ENCODE results near the gene RDH11.

The RDH11 gene, protein sequence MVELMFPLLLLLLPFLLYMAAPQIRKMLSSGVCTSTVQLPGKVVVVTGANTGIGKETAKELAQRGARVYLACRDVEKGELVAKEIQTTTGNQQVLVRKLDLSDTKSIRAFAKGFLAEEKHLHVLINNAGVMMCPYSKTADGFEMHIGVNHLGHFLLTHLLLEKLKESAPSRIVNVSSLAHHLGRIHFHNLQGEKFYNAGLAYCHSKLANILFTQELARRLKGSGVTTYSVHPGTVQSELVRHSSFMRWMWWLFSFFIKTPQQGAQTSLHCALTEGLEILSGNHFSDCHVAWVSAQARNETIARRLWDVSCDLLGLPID

DNA sequence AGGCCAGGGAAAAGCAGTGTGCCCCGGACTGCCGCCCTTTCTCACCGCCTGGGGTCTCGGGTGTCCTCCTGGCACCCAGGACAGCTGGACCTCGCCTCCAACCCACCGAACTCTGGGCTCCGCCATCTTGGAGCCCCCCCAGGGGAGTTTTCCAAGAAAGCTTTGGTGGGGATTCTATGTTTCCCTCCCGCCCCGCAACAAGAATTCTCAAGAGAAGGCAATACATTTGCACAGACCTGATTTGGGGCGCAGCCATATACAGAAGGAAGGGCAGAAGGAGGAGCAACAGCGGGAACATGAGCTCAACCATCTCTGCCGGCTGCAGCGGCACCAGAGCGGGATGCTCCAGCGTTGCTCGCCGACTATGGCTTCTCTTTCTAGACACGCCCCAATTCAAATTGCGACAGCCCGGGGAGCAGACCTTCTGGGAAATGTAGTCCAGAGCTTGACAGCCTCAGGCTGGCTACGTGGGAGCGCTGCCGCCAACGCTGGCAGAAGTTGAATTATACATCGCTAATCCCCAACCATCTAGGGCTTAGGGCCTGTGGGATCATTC is at the start of gene RDH11:
TSS of gene RDH11 (minus strand) at position 371 of the 556 bp plus-strand sequence. CDS start at position 310, 61 bp downstream.
- in situ Hi-C loops (cut with MboI; ENCODE audit: low sequenced_read_pairs), result no loop called here

DNA sequence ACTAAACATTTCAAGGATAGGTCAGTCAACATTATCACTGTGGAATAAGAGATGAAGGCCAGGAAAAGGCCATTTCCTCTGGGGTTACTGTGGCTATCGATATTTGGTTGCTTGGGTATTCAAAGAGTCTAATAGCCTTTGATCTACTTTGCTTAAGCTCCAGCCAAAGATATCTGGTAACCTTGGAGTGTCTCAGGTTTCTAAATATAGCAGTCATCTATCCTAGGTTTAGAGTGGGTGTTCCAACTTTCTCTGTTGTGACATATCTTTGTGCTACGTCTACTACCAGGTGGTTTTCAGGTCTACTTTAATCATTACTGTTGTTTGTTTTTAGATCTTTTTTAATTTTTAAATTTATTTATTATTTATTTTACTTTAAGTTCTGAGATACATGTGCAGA is 48.5 kb upstream of the RDH11 start:
- in situ Hi-C loops (cut with MboI; ENCODE audit: low sequenced_read_pairs), result no loop called here

DNA sequence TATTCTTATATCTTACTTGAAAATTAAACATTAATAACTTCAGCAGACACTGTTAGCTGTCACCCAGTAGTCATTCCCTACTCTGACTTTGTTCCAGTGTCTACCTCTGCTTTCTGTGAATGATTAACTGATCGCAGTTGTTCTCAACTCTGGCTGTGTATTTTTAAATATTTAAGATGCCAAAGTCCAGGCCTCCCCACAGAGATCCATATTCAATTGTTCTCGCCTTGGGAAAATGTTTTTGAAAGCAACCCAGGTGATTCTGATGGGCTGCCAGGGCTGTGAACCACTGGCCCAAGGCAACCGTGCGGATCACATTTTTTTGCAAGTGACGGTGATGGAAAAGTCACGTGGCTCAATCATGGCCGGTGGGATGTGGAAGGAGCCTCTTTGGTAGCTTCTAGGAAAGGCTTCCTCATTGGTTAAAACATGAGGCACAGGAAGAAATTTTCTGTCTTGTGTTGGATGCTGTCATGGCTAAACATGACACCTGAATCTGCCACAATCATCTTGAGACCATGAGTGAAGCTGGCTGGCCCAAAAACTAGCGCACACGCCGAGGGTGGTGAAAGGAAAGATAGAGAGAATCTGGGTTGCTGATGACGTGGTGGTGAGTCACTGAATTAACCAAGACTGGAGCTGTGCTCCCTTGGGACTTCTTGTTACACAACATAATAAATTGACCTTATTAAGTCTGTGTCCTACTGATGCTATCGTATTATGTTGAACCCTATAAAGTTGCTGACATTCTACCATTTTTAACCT is 43.4 kb upstream of the RDH11 start:
- in situ Hi-C loops (cut with MboI; ENCODE audit: low sequenced_read_pairs), result no loop called here

DNA sequence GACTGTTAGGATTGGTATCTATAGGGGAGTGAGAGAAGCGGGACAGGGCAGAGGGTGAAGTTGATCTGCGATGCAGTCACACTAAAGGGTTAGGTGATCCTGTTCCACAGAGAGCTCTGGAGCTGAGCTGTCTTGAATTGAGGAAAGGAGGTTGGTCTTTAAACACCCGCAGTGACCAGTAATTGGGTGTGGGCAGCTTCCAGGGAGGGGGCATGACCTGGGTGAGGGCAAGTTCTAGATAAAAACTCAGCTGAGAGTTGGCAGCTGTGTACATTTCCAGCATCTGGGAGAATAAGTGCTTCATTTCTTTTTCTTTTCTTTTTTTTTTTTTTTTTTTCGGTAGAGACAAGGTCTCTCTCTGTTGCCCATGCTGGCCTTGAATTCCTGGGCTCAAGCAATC is 41.2 kb upstream of the RDH11 start:
- in situ Hi-C loops (cut with MboI; ENCODE audit: low sequenced_read_pairs), result no loop called here

DNA sequence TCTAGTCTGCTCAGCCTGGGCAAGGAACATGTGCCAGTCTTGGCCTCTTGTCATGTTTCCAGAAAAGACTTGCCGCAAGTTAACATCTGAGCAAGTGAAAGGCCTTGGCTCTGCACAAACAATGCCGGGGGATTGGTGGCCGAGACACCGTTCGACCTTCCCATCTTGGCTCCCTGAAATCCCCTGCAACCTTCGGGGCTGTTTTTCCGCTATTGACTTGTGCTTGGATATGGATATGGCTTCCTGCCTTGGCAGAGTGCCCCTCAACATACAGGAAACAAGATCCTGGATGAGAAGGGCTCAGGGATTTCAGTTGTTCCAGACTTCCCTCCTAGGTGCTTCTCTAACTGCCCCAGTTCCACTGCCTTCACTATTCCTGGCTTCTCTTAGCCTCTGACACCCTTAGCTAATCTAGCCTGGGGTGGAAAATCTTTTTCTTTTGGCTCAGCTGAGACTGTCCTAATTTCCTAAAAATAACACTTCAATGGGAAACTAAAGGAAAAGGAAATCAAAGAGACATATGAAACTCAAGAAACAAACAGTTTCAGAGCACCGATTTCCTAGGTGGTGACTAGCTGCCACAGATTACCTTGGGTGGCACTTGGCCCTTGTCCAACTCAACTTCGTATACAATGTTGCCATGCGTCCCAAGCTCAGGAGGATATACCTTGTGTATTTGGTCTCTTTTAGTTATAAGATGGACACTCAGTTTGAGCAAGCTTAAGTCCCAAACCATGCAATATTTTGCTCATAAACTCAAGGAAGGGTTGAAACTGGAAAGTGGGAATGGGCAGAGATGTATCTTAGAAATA is 40.0 kb upstream of the RDH11 start:
- in situ Hi-C loops (cut with MboI; ENCODE audit: low sequenced_read_pairs), result no loop called here

DNA sequence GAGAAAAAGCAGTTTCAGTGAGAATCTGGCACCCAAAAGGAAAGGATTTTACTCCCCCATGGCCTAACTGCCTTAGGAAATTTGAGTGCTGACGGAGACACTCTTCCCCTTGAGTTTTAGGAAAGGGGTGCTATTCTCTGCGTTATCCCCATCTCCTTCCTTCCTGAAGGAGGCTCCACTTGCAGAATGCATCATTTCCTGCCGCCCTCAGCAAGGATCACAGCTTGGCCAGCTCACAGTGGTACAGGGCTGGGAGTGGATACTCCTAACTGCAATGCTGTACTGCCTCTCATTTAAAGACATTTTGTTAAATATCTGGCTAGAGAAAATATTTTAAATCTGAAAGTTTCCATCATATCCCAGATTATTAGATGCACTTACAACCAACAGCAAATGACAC is 39.1 kb upstream of the RDH11 start:
- in situ Hi-C loops (cut with MboI; ENCODE audit: low sequenced_read_pairs), result no loop called here

DNA sequence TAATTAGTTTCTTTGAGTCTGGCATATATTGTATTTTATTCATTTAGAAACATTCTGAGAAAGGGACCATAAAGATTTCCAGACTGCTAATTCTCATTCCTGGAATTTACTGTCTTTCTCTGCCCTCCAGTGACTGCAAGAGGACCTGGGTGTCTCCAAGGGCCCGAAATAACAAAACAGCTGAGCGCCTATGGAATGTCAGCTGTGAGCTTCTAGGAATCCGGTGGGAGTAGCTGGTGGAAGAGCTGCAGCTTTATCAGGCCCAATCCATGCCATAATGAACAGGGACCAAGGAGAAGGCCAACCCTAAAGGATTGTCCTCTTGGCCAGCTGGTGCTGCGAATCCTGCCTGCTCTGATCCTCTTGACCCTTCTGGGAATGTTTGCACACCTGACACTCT is 38.1 kb upstream of the RDH11 start:
- in situ Hi-C loops (cut with MboI; ENCODE audit: low sequenced_read_pairs), result no loop called here

DNA sequence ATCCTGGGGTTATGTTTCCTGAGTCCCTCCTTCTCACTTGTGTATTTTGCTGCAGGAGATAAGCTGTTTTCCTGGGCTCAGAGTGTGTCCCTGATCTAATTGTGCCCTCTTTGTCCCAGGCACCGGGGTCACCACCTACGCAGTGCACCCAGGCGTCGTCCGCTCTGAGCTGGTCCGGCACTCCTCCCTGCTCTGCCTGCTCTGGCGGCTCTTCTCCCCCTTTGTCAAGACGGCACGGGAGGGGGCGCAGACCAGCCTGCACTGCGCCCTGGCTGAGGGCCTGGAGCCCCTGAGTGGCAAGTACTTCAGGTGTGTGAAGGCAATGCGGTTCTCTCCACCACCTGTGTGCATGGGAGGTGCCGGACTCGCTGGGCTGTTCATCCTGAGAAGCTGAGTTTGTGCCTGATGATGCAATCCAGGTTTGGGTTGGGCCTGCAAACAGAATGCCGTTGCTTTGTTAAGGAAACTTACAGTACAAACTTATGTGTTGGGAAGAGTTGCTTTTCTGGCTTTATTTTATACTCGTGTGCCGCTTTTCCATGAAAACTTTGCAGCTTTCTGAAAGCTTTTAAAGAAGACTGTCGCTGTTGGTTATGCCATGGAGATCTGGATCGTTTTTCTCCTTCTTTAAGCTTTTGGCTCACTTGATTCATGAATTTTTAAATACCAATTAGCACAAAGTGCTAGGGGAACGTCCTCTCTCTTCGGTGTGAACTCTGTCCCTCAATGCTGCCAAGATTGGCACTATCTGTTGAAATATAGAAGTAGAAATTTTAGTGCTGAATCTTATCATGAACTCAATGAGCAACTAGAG is 33.7 kb upstream of the RDH11 start:
- in situ Hi-C loops (cut with MboI; ENCODE audit: low sequenced_read_pairs), result no loop called here

DNA sequence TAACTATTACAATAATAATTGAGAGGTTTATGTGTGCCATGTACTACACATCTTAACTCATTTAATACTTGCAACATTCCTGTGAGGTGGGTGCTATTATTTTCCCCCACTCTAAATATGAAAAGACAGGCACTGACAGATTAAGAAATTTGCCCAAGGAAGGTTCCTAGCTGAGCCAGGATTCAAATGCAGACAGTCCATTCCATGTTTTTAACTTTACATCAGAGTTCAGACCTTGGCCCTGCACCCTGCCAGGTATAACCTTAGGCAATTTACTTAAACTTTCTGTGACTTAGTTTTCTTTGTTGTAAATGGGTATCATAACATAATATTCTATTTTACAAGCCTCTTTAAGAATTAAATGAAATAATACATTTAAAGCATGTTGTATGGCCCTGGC is 32.7 kb upstream of the RDH11 start:
- in situ Hi-C loops (cut with MboI; ENCODE audit: low sequenced_read_pairs), result no loop called here

DNA sequence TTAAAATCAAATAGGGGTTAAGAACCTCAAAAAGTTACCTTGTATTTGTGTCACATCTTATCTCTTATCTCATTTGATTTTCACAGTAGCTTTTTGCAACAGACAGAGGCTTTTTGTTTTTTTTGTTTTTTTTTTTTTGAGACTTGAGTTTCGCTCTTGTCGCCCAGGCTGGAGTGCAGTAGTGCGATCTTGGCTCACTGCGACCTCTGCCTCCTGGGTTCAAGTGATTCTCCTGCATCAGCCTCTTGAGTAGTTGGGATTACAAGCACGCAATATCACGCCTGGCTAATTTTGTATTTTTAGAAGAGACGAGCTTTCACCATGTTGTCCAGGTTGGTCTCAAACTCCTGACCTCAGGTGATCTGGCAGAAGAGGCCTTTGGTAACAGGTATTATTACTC is 31.8 kb upstream of the RDH11 start:
- in situ Hi-C loops (cut with MboI; ENCODE audit: low sequenced_read_pairs), result no loop called here

DNA sequence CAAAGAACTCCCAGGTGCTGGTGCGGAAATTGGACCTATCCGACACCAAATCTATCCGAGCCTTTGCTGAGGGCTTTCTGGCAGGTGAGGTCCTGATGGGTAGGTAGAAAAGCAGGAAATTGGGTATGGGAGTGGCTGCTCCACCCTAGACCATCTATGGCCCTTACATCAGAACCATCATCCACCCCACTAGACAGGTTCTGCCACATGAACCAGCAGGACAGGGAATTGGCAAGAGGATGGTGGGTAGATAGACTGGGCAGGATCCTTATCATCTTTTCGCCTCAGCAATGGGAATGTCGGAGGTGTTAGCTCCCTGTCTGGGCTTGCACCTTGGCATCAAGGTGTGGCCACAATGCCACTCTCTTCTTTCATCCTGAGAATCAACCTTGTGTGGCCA is 29.6 kb upstream of the RDH11 start:
- in situ Hi-C loops (cut with MboI; ENCODE audit: low sequenced_read_pairs), result no loop called here

DNA sequence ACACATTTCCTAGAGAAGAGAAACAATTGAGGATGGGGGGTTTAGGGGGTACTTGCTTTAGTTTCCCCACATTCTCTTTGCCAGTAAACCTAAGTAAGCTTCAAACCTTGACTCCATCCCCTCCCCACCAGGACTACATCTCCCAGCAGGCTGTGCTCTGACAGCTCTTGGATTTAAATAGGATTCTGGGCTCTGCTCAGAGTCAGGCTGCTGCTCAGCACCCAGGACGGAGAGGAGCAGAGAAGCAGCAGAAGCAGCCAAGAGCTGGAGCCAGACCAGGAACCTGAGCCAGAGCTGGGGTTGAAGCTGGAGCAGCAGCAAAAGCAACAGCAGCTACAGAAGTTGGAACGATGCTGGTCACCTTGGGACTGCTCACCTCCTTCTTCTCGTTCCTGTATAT is 26.7 kb upstream of the RDH11 start:
- in situ Hi-C loops (cut with MboI; ENCODE audit: low sequenced_read_pairs), result loop anchor here (25.0 kb wide), 1 partner anchor 135 kb away; no protein-coding TSS in a partner anchor

DNA sequence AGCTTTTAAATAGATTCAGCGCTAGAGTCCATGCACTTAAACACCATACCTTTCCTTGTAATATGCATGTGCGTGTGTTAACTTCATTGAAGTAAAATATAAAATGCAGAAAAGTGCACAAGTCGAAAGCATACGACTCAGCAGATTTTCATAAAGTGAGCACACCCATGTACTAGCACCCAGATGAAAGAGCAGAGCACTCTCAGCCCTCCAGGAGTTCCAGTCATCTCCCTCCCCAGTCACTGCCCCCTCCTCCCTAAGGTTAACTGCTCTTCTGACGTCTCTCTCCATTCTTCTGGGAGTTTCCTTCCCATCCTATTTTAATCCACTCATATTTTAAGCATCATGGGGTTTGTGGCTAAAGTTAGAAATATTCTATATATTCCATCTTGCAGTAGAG is 26.3 kb upstream of the RDH11 start:
- in situ Hi-C loops (cut with MboI; ENCODE audit: low sequenced_read_pairs), result loop anchor here (25.0 kb wide), 1 partner anchor 135 kb away; no protein-coding TSS in a partner anchor

DNA sequence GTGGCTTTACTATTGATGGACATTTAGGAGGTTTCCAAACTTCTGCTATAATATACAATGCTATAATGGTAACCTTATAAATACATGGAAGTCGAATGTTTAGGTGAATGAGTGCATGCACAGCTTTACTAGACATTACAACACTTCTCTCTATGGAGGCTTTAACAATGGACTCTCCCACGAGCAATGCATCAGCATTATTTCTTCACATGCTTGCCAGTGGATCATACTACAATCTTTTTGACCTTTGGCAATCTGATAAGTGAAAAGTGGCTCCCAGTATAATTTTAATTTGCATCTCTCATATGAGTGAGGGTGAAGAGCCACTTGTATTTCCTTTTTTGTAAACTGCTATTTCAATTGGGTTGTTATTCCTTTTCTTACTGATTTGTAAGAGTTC is 24.3 kb upstream of the RDH11 start:
- in situ Hi-C loops (cut with MboI; ENCODE audit: low sequenced_read_pairs), result loop anchor here (25.0 kb wide), 1 partner anchor 133 kb away; no protein-coding TSS in a partner anchor

DNA sequence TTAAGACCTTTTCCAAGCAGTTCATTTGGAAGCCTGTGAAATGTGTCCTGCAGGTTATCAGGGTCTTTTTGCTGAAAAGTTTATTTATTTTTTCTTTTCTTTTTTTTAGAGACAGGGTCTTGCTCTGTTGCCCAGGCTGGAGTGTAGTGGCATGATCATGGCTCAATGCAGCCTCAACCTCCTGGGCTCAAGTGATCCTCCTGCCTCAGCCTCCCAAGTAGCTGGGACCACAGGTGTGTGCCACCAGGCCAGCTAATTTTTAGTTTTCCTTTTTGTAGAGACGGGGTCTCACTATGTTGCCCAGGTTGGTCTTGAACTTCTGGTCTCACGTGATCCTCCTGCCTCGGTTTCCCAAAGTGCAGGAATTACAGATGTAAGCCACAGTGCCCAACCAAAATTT is 23.8 kb upstream of the RDH11 start:
- in situ Hi-C loops (cut with MboI; ENCODE audit: low sequenced_read_pairs), result loop anchor here (25.0 kb wide), 1 partner anchor 132 kb away; no protein-coding TSS in a partner anchor

DNA sequence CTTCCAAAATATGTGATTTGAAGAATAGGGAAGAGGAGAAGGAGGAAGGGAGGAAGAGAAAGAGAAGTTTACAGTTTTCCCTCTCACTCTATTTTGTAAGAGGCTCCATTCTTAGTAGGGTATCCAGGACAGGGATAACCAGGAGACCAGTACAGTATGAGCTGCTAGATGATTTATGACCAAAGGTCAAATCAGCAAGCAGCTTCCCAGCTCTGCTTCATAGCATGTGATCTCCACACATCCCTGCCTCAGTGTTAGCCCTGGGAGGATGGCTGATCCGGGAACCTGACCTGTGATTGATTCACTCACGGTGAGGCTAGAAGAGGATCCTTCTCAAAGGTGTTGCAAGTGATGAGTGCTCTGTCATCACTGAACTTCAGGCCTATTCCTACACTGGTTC is 22.7 kb upstream of the RDH11 start:
- in situ Hi-C loops (cut with MboI; ENCODE audit: low sequenced_read_pairs), result loop anchor here (25.0 kb wide), 1 partner anchor 131 kb away; no protein-coding TSS in a partner anchor

DNA sequence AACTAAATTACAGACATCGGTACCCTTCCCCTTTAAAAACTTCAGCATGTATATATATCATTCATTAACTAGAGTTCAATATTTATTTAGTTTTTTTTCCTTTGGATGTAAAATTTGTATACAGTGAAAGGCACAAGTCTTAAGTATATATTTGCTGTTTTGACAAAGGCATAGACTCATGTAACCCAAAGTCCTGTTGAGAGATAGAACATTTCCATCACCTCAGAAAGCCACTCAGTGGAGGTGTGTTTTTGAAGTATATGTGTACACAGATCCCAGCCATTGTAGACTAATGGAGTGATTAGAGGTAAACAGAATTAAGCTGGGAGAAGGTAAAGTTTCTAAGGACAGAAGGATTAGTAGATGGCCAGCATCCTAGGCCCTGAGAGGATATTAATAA is 21.5 kb upstream of the RDH11 start:
- in situ Hi-C loops (cut with MboI; ENCODE audit: low sequenced_read_pairs), result loop anchor here (25.0 kb wide), 1 partner anchor 130 kb away; no protein-coding TSS in a partner anchor

DNA sequence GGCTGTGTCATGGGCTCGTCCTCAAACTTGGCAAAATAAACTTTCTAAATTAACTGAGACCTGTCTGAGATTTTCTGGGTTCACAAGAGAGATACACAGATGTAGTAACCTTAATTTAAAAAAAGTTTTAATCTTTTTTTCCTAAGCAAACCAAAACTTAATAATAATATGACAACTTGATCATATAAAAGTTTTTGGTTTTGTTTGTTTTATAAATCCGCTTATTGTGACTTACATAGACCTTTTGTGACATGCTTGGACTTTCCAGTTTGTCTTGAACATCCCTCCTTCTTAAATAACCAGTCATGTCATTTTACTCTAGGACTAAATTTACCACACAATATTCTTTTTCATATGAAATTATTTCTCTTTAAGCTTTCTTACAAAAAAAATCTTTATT is 14.6 kb upstream of the RDH11 start:
- in situ Hi-C loops (cut with MboI; ENCODE audit: low sequenced_read_pairs), result loop anchor here (25.0 kb wide), 1 partner anchor 123 kb away; no protein-coding TSS in a partner anchor

DNA sequence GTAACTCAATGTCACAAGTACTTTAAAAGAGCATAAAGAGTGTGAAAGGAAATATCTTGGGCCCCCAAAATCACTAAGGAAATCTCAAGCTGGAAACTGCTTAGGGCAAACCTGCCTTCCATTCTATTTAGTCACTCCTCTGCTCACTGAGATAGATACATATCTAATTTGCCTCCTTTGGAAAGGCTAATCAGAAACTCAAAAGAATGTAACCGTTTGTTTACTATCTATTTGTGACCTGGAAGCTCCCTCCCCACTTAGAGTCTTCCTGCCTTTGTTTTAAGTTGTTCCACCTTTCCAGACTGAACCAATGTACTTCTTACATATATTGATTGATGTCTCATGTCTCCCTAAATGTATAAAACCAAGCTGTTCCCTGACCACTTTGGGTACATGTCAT is 14.2 kb upstream of the RDH11 start:
- in situ Hi-C loops (cut with MboI; ENCODE audit: low sequenced_read_pairs), result loop anchor here (25.0 kb wide), 1 partner anchor 122 kb away; no protein-coding TSS in a partner anchor

DNA sequence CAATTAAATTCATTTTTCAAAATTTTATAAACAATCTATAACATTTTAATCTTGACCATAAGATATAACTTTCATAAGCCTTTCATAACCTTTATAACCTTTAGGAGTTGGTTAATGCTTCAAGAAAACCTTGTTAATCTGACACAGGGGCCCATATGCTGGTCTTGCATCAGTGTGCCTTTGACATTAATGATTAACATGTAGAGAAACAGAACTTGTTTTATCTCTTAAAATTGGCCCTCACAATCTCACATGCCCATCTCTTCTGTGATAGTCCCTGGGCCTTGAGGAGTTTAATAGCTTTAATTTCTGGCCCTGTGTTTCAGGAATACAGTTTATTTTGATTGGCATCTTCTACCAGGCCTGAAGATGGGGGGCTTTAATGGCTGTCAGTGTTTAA is 13.8 kb upstream of the RDH11 start:
- in situ Hi-C loops (cut with MboI; ENCODE audit: low sequenced_read_pairs), result loop anchor here (25.0 kb wide), 1 partner anchor 122 kb away; no protein-coding TSS in a partner anchor
